H9 (cell line): ENCODE data around the gene ABHD16A. TPM values are rescaled to one million over a fixed set of nuclear protein-coding genes. Genes with fewer than 3 reads are reported as not detected.

Experiments used
- DNase-seq: peaks from one replicate; pipeline ENCODE4 v3.0.0-alpha.2; 2017
- H2AFZ ChIP-seq: one replicate; pipeline ENCODE4 v1.6.1; 2013; ENCODE audit warnings: mild to moderate bottlenecking, low read length, control low read depth, moderate library complexity
- H2AK5ac ChIP-seq: 2 replicates; pipeline ENCODE4 v1.6.1; 2013; ENCODE audit warnings: low read length, control low read depth, mixed read lengths; ENCODE audit not compliant: insufficient read length
- H2BK120ac ChIP-seq: one replicate; pipeline ENCODE4 v1.6.1; 2013; ENCODE audit warnings: low read depth, mild to moderate bottlenecking, low read length, control low read depth, inconsistent platforms; ENCODE audit not compliant: poor library complexity, severe bottlenecking
- H2BK12ac ChIP-seq: 2 replicates; pipeline ENCODE4 v1.6.1; 2013; ENCODE audit warnings: low read length, control low read depth, mixed read lengths, low read depth; ENCODE audit not compliant: insufficient read length
- H2BK15ac ChIP-seq: 2 replicates; pipeline ENCODE4 v1.6.1; 2013; ENCODE audit warnings: low read depth, low read length, control low read depth
- H2BK20ac ChIP-seq: one replicate; pipeline ENCODE4 v1.6.1; 2013; ENCODE audit warnings: low read depth, mild to moderate bottlenecking, low read length, control low read depth, inconsistent platforms; ENCODE audit not compliant: poor library complexity, severe bottlenecking
- H2BK5ac ChIP-seq: 2 replicates; pipeline ENCODE4 v1.6.1; 2013; ENCODE audit warnings: low read length, control low read depth, mixed read lengths; ENCODE audit not compliant: insufficient read length
- H3K14ac ChIP-seq: 2 replicates; pipeline ENCODE4 v1.6.1; 2013; ENCODE audit warnings: low read length, control low read depth; ENCODE audit not compliant: insufficient read depth
- H3K18ac ChIP-seq: 2 replicates; pipeline ENCODE4 v1.6.1; 2013; ENCODE audit warnings: low read depth, mild to moderate bottlenecking, mixed read lengths, low read length, control low read depth; ENCODE audit not compliant: insufficient read length
- H3K23ac ChIP-seq: 2 replicates; pipeline ENCODE4 v1.6.1; 2013; ENCODE audit warnings: low read length, control low read depth, mixed read lengths, low read depth; ENCODE audit not compliant: insufficient read length
- H3K23me2 ChIP-seq: 2 replicates; pipeline ENCODE4 v1.6.1; 2013; ENCODE audit warnings: low read depth, mild to moderate bottlenecking, mixed read lengths, low read length, control low read depth; ENCODE audit not compliant: insufficient read length, poor library complexity, severe bottlenecking
- H3K27ac ChIP-seq: 2 replicates; pipeline ENCODE4 v1.5.1; 2013; ENCODE audit warnings: low read length, control low read depth, mixed read lengths, low read depth; ENCODE audit not compliant: insufficient read length
- H3K27me3 ChIP-seq: 2 replicates; pipeline ENCODE4 v1.6.1; 2013; ENCODE audit warnings: low read length, control low read depth, inconsistent platforms; ENCODE audit not compliant: insufficient read depth
- H3K4ac ChIP-seq: 2 replicates; pipeline ENCODE4 v1.6.1; 2013; ENCODE audit warnings: low read depth, mild to moderate bottlenecking, control low read depth, inconsistent platforms, low read length, moderate library complexity
- H3K4me1 ChIP-seq: 2 replicates; pipeline ENCODE4 v1.6.1; 2013; ENCODE audit warnings: low read length, control low read depth, inconsistent platforms; ENCODE audit not compliant: insufficient read depth
- H3K4me2 ChIP-seq: 2 replicates; pipeline ENCODE4 v1.6.1; 2013; ENCODE audit warnings: low read length, control low read depth, mixed read lengths; ENCODE audit not compliant: insufficient read length, insufficient read depth
- H3K56ac ChIP-seq: 2 replicates; pipeline ENCODE4 v1.6.1; 2013; ENCODE audit warnings: low read depth, mild to moderate bottlenecking, mixed read lengths, low read length, control low read depth; ENCODE audit not compliant: insufficient read length
- H3K79me1 ChIP-seq: 2 replicates; pipeline ENCODE4 v1.6.1; 2013; ENCODE audit warnings: low read depth, mild to moderate bottlenecking, moderate library complexity, low read length, control low read depth, inconsistent platforms; ENCODE audit not compliant: insufficient read depth, poor library complexity, severe bottlenecking
- H3K79me2 ChIP-seq: 2 replicates; pipeline ENCODE4 v1.6.1; 2013; ENCODE audit warnings: low read length, control low read depth, inconsistent platforms; ENCODE audit not compliant: insufficient read depth
- H3K9ac ChIP-seq: 2 replicates; pipeline ENCODE4 v1.6.1; 2013; ENCODE audit warnings: low read length, control low read depth, mixed read lengths; ENCODE audit not compliant: insufficient read length; ENCODE audit errors: extremely low read depth
- H3K9me3 ChIP-seq: one replicate; pipeline ENCODE4 v1.6.1; 2013; ENCODE audit warnings: low read depth, low read length, inconsistent platforms; ENCODE audit not compliant: control insufficient read depth
- H3T11ph ChIP-seq: one replicate; pipeline ENCODE4 v1.6.1; 2013; ENCODE audit warnings: mild to moderate bottlenecking, low read length, control low read depth, inconsistent platforms
- H4K20me1 ChIP-seq: one replicate; pipeline ENCODE4 v1.6.1; 2013; ENCODE audit not compliant: control insufficient read depth, insufficient read length, insufficient read depth
- H4K5ac ChIP-seq: 2 replicates; pipeline ENCODE4 v1.6.1; 2013; ENCODE audit warnings: low read depth, mild to moderate bottlenecking, mixed read lengths, low read length, control low read depth; ENCODE audit not compliant: insufficient read length
- H4K8ac ChIP-seq: replicated peaks from 2 replicates; pipeline ENCODE4 v1.6.1; 2013; ENCODE audit warnings: low read length, control low read depth, mixed read lengths, low read depth; ENCODE audit not compliant: insufficient read length
- H4K91ac ChIP-seq: 2 replicates; pipeline ENCODE4 v1.6.1; 2013; ENCODE audit warnings: low read depth, mild to moderate bottlenecking, moderate library complexity, mixed read lengths, low read length, control low read depth; ENCODE audit not compliant: insufficient read length
- H3K27ac Mint-ChIP-seq, 3 experiments: 2 replicates in 2 of 3; 3 replicates in 1 of 3; pipeline ENCODE4 v1.8.0; 2020 to 2021; ENCODE audit warnings: mixed read lengths in 3 of 3, mild to moderate bottlenecking in 1 of 3, moderate library complexity in 1 of 3
- H3K27me3 Mint-ChIP-seq: 2 replicates; pipeline ENCODE4 v1.8.0; 2021; ENCODE audit warnings: low read depth, mild to moderate bottlenecking, moderate library complexity, mixed read lengths
- H3K36me3 Mint-ChIP-seq, 3 experiments: 2 replicates in 2 of 3; 3 replicates in 1 of 3; pipeline ENCODE4 v1.8.0; 2020 to 2021; ENCODE audit warnings: low read depth in 3 of 3, mixed read lengths in 3 of 3; ENCODE audit not compliant: insufficient read depth in 1 of 3
- H3K4me1 Mint-ChIP-seq, 2 experiments: 2 replicates each; pipeline ENCODE4 v1.8.0; 2020; ENCODE audit warnings: mixed read lengths in 2 of 2
- H3K4me3 Mint-ChIP-seq, 2 experiments: 2 replicates in 1 of 2; 3 replicates in 1 of 2; pipeline ENCODE4 v1.8.0; 2020 to 2021; ENCODE audit warnings: mild to moderate bottlenecking in 2 of 2, mixed read lengths in 2 of 2, moderate library complexity in 1 of 2
- H3K9me3 Mint-ChIP-seq, 2 experiments: 2 replicates in 1 of 2; 3 replicates in 1 of 2; pipeline ENCODE4 v1.8.0; 2020; ENCODE audit warnings: mild to moderate bottlenecking in 2 of 2, mixed read lengths in 2 of 2, moderate library complexity in 1 of 2
- CTCF ChIP-seq: fragments of 200-600 bp; sonication (generic); conservative IDR thresholded peaks from 3 replicates; pipeline ENCODE4 v1.8.0; 2021; ENCODE audit warnings: antibody characterized with exemption, mild to moderate bottlenecking
- WGBS: extraction: QIAGEN DNeasy Blood & Tissue Kit; methylation state at CpG from one replicate; pipeline ENCODE4 v1.1.7; 2013; ENCODE audit warnings: missing lambda C conversion rate, low lambda C conversion rate, mixed read lengths; ENCODE audit not compliant: insufficient read length; ENCODE audit errors: extremely low coverage; 5-methylcytosine and 5-hydroxymethylcytosine counted together
- total RNA-seq: library from RNA; stranded (reverse); gene quantifications from 2 replicates; pipeline ENCODE4 v1.2.1, GENCODE V29; 2021

The ABHD16A gene
- total RNA-seq, 1 experiment from 2014 or later, result 34.4 TPM

DNA sequence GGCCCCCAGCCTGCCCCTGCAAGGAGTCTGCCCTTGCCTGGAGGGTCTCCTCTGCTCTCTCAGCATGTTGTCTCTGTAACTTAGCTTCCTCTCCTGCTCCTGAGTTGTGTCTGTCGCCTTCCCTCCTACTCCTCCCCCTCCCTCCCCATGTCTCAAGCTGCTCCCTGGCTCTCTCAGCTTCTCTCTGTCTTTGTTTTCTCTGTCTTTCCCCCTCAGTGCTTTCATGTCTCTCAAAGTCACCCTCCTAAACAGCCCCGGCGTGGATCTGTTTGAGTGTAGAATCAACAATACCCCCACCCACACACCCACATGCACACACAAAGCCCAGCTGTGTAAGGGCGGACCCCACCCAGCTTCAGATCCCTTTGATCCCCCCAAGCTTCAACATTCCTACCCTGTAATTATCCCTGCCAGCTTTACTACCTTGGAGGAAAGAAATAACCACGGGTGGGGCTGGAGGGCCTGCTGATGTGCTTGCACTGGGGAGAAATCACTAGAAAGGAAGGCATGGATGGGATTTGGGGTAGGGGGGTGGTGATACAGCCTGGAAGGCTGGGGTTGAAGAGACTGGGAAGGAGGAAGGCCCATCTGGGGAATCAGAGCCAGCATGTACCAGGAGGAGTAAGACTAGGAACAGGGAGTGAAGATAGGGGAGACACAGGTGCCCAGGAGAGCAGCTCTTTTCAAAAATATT lies 11.0 kb upstream of the ABHD16A start:
- WGBS, result no CpG with 5 or more reads among the region's 5 CpGs
- no peak overlapping the region for H3K9ac ChIP-seq
- Mint-ChIP-seq H3K4me1 (peaks cover 50 to 62% of the 10 kb centered on the region in 2 experiments), H3K4me3 (peak overlapping the region in 1 of 2 experiments; percentile 60; a peak in 4 of 5 replicates), H3K36me3 (no peaks in the 10 kb centered on the region), H3K9me3 (no peaks in the 10 kb centered on the region), H3K27me3 (peaks cover 8% of the 10 kb centered on the region), H3K27ac (peak overlapping the region; percentile 81 to 95 (median 81))
- H3K4me1 ChIP-seq, result peaks cover 10% of the 10 kb centered on the region; the same call in 1 of the 2 replicates
- no peaks in the 10 kb centered on the region for H3K27me3 ChIP-seq
- no peak overlapping the region for H3K4ac ChIP-seq
- H3K27ac ChIP-seq, result no peak overlapping the region
- H3K9me3 ChIP-seq, result no peaks in the 10 kb centered on the region
- H3K56ac ChIP-seq, result no peak overlapping the region
- no peaks in the 10 kb centered on the region for H3K79me1 ChIP-seq
- DNase-seq, result peak; percentile 36
- no peak overlapping the region for H4K5ac ChIP-seq
- H4K8ac ChIP-seq, result no peak overlapping the region
- TF ChIP-seq CTCF, result no peak
- no peak overlapping the region for H3K23ac ChIP-seq
- H4K20me1 ChIP-seq, result no peaks in the 10 kb centered on the region
- H2BK15ac ChIP-seq, result no peak overlapping the region
- no peak overlapping the region for H2AK5ac ChIP-seq
- H2BK12ac ChIP-seq, result no peak overlapping the region
- peak overlapping the region; percentile 64; the same call in 1 of the 2 replicates for H3K14ac ChIP-seq
- peak overlapping the region; percentile 53 for H3K18ac ChIP-seq
- no peak overlapping the region for H2BK5ac ChIP-seq
- no peak overlapping the region for H2BK20ac ChIP-seq
- no peak overlapping the region for H4K91ac ChIP-seq
- no peak overlapping the region for H2AFZ ChIP-seq
- no peaks in the 10 kb centered on the region for H3K23me2 ChIP-seq
- H2BK120ac ChIP-seq, result no peak overlapping the region
- H3K4me2 ChIP-seq, result no peak overlapping the region
- H3K79me2 ChIP-seq, result no peaks in the 10 kb centered on the region
- no peak overlapping the region for H3T11ph ChIP-seq
